DND-41 (cell line): Measurements from ENCODE around the gene CERKL.

ENCODE experiments used
- CTCF ChIP-seq: IDR thresholded peaks from 2 replicates; pipeline ENCODE4 v1.5.1; 2012; ENCODE audit warnings: borderline replicate concordance, low read length, moderate library complexity, mild to moderate bottlenecking; ENCODE audit not compliant: poor library complexity, severe bottlenecking; ENCODE audit errors: extremely low read depth
- EZH2 ChIP-seq: IDR thresholded peaks from 3 replicates; pipeline ENCODE4 v1.6.1; 2012; ENCODE audit warnings: borderline replicate concordance, low read depth, mild to moderate bottlenecking, moderate library complexity, low read length, inconsistent platforms; ENCODE audit not compliant: severe bottlenecking

- TF ChIP-seq CTCF: no peak
- no peak for TF ChIP-seq EZH2
These were observed 41.3 kb upstream of the CERKL start for GRCh38 chr2:181698223-181698622.
